HG02884 (cell line): ENCODE results near the gene UGCG.
"Not testable (repeated sequence)": the region's sequence is repeated elsewhere in the genome, so short reads cannot be mapped to it uniquely, and the experiment has no call there.

Experiments
- ATAC-seq: cut with Tn5 transposase; IDR thresholded peaks from one replicate; pipeline ENCODE4 v1.9.1; 2021; ENCODE audit warnings: mild to moderate bottlenecking, moderate library complexity; ENCODE audit not compliant: unreplicated experiment

Gene UGCG

DNA sequence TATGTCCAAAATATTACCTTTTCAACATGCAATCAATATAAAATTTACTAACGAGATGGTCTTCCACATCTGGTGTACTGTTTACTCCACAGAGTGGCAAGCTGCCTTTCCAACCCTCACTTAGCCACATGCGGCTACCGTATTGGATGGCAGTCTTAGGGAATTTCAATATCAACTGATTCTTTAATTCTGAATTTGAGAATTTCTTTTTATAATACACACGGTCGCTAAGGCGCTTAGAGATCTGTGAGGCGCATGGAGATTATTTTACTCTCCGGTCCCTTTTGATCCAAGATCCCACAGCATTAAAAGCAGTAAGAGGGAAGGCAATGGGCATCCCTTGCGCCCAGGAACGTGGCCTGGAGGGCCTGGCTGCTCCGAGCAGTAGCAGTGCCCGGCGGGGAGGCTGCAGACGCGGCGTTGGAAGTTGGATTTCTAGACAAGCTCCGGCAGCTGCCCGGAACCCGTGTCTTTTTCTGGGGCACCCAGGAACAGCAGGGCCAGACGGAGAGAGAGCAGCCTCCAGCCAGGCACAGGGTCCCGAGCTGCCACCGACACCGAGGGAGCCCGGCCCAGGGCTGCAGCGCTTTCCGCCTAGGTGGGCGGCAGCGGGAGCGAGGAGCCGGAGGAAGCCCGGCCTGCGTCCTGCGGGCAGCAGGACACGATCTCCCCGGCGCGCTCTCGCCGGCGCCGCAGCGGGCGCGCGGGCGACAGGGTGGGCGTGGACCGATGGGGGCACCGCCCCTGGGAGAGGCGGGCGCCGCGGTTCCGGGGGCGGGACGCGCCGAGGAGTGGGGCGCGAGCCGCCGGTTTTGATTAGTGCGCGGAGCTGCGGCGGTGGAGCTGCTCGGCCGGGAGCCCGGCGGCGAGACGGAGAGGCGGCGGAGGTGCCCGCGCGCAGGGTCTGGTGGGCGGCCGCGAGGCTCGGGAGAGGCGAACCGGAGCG, at the start of gene UGCG:
Gene UGCG, plus strand, starts transcription at position 819 of the 946 bp plus-strand sequence. CDS start 402 bp downstream, outside the sequence.
- ATAC-seq: peak; percentile 75

DNA sequence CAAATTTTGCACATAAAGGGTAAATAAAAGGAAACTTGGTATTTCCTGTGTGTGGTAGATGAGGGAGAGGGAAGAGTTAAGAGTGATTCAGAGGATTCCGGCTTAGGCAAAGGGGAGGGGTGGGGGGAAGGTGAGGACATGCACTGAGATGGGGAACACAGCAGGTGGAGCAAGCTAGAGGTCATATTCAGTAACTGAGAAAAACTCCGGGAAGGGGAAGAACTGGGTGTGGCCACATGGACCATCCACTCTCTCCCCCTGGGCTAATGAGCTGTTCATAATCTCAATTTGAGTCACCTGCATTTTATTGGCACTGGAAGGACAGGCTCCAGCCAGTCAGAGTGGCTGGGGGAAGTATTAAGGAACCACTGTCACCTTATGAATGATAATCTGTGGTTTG, 45.1 kb upstream of the UGCG start:
- no peak for ATAC-seq

DNA sequence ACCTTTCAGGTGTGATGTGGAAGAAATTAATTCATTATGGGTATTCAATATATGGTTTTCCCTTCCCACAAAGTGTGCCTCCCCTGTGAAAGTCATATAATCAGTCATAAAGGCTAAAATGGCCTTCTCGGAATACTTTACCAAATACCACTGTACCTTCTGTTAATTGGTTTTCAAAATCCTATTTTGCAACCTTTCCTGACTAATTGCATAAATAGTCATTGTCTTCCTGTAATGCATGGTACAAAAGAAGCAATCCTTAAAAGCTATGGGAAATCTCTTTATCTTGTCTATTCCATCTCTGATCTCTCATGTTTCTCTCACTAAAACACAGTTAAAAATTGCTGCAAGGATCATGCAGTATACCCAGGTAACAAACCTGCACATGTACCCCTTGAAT, 44.3 kb upstream of the UGCG start:
- no peak for ATAC-seq

DNA sequence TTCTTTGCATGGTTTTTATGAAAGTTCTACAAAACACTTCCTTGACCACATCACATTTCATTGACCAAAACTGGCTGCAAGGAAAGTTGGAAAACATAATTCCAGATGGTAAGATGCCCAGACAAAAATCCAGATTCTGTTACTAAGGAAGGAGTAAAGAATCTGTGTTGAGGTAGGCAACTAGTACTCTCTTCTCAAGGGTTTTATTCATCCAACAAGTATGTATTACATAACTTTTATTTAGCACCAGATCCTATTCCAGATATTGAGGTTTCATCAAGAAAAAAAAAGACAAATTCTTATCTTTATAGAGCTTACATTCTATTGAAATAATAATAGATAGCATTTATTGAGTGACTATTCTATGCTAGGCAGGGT, 43.2 kb upstream of the UGCG start:
- no peak for ATAC-seq

DNA sequence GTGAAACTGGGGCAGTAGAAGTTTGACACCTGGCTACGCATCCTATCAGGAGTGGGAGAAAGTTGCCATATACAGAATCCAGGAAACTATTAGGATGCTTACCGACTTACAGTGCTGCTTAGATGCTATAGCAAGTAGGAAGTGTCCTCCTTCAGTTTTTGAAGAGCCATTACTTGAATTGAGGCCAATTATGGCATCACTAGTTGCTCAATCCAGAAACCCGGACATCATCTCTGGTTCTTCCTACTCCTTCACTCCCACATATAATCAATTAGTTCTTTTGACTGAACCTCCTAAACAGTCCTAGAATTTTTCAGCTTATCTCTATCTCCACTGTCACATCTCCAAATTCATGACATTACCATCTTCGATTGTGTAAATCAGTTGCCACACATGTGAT, 41.8 kb upstream of the UGCG start:
- no peak for ATAC-seq

DNA sequence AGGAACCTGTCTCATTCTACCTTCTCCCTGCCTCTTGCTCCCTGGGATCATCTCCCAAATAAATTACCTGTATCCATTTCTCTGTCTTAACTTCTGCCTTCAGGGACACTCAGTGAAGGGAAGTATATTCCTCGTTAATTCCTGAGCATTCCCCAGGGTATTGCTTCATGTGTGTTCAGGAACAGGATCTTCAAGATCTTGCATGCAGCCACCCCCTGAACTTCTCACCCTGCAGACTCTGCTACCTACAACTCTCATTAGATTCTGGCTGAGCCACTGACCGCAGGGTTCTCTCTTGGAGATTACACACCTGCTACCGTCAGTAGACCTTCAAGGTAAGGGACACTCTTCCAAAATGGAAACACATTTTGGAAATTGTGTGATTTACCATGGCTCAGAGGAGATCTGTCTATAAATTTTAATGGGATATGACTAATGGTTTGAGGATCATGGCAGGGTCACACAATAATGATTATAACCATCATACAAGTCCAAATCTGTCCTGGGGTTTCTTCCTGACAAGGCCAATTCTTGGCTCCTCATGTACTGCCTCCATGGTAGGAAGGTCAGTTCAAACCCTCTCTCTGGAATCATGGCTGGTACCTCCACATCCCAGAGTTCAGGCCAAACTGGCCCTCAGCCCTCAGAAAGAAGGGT, 38.9 kb upstream of the UGCG start:
- ATAC-seq: no peak

DNA sequence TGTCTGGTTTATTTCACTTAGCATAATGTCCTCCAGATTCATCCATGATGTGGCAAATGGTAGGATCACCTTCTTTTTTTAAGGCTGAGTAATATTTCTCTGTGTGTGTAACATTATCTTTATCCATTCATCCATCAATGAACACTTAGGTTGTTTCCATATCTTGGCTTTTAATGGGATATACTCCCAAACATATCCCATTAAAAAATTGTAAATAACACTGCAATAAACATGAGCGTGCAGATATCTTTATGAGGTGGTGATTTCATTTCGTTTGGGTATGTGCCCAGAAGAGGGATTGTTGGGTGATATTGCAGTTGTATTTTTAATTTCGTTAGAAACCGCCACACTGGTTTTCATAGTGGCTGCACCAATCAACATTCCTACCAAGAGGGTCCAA, 36.2 kb upstream of the UGCG start:
- ATAC-seq: no peak

DNA sequence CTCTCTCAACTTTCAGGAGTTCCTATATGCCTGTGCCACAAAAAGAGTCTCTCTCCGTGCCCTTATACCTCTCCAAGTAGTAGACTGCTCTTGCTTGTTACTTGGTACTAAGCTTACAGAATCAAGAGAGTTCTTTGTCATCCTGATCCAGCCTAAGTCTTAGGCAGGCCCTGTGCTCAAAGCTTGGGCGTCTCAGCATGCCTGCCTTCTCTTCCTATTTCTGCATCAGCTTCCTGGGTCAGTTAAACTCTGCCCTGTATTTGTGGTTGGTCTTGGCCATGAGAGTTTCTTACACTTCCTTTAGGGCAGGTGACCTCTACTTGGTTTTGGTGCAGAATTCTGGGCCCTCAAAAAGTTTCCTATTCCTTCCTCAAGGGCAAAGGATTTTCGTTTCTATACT, 33.0 kb upstream of the UGCG start:
- ATAC-seq: no peak

DNA sequence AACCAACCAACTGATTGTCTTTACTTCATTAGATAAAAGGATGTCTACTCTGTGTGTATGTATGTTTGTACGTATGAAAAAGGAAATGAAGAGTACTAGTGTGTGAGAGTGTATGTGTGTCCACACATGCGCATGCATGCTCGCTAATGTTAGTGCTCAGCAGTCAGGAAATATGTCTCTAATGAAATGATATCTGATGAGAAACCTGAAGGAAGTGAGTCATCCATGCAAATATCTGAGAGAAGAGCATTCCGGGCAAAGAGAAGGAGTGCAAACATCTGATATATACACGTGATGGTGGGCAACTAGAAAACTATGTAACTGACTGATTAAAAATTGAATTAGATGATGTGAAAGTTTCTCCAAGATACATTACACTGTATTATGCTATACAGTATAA, 29.6 kb upstream of the UGCG start:
- ATAC-seq: no peak

DNA sequence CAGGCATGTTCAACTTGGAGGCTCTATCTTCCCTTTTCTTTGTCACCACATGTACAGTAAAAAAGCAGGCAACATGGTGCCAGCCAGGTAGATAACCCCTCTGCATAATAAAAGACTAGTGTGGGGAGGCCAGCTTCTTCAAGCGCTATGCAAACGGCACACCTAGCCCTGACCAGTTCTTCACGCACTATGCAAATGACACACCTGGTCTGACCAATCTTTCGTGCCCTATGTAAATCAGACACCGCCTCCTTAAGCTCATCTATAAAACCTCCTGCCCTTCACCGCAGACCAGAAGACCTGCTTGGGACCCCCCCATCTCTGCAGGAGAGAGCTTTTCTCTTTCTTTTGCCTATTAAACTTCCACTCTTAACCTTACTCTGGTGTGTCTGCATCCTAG, 28.1 kb upstream of the UGCG start:
- no peak for ATAC-seq

DNA sequence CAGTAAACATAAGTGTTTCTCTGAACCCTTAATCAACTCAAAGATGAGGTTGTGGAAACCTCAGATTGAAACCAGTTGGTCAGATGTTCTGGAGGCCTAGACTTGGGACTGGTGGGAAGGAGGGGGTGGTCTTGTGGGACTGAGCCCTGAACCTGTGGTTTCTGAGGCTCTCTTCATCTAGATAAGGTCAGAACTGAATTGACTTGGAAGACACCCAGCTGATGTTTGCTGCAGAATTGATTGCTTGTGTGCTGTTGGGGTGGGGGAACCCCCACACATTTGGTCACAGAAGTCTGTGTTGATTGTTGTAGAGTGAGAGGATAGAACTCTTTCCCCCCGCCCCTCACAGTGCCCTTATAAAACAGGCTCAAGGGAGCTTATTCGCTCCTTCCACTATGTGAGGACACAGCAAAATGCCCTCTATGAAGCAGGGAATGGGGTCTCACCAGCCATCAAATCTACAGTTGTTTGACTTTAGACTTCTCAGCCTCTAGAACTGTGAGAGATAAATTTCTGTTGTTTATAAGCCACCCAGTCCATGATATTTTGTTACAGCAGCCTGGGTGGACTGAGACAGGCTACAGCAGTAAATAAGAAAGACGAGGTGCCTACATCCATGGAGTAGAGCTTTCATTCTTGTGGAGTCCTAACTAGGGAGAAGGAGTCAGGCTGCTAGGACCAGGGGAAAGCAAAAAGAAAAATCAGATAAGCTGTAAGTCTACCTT, 25.7 kb upstream of the UGCG start:
- peak; percentile 90 for ATAC-seq

DNA sequence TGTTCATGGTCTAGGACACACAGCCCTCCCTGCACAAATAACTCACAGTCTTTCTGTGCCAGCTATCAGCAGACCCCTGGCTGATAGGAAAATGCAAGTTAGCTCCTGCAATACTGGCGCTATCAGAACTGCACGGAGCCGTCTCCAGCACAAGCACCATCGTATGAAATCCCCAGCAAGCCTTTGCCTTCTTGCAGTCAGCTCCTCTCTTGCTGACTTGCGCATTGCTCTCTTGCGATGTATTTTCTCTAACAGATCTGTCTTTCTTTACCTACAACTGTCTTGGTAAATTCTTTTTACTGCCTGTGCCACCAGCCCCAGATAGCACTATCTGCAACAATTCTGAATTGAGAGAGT, 25.1 kb upstream of the UGCG start:
- no peak for ATAC-seq

DNA sequence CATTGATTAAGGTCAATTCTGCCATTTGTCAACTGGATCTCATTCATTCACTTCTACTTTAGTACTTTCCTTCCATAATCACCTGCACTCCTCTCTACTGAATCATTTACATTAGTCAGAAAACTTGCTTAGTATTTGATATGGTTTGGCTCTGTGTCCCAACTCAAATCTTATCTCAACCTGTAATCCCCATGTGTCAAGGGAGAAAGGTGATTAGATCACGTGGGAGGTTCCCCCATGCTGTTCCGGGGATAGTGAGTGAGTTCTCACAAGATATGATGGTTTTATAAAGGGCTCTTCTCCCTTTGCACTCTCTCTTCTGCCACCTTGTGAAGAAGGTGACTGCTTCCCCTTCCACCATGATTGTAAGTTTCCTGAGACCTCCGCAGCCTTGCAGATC, 23.7 kb upstream of the UGCG start:
- no peak for ATAC-seq

DNA sequence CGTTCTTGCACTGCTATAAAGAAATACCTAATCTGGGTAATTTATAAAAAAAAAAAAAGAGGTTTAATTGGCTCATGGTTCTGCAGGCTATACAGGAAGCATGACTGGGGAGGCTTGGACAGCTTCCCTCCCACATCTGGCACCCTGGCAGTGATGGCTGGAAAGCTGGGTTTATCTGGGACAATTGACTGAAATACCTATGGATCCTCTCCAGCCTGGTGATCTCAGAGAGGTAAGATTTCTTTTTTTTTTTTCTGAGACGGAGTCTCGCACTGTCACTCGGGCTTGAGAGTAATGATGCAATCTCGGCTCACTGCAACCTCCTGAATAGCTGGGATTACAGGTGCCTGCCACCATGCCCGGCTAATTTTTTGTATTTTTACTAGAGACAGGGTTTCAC, 22.7 kb upstream of the UGCG start:
- ATAC-seq: no peak

DNA sequence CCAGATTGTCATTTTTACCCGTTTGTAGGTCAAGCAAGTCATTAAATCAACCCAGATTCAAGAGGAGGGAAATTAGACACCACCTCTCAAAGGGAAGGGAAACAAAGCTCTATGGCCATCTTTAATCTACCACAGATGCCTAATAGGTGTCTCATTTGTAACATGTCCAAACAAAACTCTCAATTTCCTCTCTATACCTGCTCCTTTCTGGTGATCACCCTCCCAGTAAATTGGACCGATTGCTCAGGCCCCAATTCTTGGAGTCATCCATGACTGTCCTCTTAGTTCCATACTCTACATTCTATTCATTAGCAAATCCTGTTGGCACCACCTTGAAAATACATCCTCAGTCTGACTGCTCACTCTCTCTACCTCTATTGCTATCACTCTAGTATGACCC, 22.1 kb upstream of the UGCG start:
- no peak for ATAC-seq

DNA sequence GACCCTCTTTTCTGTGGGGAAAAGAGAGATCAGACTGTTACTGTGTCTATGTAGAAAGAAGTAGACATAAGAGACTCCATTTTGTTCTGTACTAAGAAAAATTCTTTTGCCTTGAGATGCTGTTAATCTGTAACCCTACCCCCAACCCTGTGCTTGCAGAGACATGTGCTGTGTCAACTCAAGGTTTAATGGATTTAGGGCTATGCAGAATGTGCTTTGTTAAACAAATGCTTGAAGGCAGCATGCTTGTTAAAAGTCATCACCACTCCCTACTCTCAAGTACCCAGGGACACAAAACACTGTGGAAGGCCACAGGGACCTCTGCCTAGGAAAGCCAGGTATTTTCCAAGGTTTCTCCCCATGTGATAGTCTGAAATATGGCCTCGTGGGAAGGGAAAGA, 21.3 kb upstream of the UGCG start:
- not testable (repeated sequence) for ATAC-seq

DNA sequence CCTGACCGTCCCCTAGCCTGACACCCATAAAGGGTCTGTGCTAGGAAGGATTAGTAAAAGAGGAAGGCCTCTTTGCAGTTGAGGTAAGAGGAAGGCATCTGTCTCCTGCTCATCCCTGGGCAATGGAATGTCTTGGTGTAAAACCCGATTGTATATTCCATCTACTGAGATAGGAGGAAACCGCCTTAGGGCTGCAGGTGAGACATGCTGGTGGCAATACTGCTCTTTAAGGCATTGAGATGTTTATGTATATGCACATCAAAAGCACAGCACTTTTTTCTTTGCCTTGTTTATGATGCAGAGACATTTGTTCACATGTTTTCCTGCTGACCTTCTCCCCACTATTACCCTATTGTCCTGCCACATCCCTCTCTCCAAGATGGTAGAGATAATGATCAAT, 20.9 kb upstream of the UGCG start:
- ATAC-seq: not testable (repeated sequence)

DNA sequence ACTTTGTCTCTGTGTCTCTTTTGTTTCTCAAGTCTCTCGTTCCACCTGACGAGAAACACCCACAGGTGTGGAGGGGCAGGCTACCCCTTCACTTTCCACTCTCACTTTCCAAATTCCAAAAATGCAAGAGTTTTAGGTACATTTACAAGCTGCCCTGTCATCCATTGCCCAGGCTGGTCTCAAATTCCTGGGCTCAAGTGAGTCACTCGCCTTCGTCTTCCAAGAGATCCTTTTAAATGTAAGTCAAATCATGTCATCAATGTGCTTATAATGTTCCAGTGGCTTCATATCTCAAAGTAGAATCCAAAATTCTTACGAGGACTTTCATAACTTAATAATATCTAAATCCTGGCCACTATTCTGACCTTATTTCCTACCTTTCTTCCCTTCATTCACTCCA, 20.4 kb upstream of the UGCG start:
- ATAC-seq: no peak

DNA sequence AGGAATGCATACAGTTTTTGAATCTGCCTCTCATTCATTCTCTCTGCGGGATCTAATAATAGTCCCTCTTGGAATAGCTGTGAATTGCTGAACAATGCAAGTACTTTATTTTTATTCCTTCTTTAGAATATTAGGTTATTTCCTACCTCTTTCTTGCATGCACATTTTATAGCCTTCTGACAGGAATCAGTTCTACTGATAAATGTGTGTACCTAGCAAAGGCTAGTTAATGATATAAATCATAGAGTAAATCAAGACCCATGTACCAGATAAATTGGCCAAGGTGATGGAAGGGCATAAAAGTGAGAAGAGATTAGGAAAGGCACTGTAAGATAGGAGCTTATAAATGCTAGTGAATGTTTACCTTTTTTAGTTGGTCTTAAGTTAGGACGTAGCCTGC, 19.2 kb upstream of the UGCG start:
- ATAC-seq: no peak

DNA sequence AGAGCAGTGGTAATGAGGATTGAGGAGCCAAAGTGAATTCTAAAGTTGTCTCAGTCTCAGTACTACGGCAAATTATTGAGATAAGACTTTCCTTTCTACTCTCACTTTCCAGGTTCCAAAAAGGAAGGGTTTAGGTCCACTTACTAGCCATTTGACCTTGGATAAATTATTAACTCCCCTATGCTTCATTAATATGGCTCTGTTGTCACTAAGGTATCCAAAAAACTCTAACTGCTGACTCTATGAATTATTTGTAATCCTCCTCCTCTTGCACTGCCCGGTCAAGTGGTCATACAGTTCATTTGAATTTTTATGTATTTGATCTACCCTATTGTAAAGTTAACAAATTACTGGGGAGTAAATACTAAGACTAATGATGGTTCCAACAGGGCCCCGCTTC, 17.7 kb upstream of the UGCG start:
- no peak for ATAC-seq

DNA sequence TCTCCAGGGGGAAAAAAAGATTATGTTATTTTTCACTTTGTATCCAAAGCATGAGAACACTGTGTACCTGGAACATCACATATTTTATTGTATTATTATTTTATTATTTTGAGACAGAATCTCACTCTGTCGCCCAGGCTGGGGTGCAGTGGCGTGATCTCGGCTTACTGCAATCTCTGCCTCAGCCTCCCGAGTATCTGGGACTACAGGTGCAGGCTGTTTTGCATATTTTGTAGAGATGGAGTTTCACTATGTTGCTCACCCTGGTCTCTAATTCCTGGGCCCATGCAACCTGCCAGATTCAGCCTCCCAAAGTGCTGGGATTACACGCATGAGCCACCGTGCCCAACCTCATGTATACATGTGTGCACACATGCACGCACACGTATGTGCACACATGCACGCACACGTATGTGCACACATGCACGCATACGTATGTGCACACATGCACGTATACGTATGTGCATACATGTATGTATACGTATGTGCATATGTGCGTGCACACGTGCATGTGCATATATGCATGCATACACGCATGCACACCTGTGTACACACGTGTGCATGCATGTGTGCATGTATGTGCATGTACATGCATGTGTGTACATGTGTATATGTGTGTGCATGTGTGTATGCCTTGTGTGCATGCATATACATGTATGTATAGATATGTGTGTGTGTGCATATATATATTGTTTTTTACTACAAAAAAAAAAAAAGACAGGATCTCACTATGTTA, 9.5 kb upstream of the UGCG start:
- ATAC-seq: no peak
